GM23338 (cell line): Measurements from ENCODE around the gene HELB. TPM values are rescaled to one million over a fixed set of nuclear protein-coding genes. Genes with fewer than 3 reads are reported as not detected.

Experiments used
- ATAC-seq: fragments of 200-7000 bp; cut with Tn5 transposase; 3 replicates; pipeline ENCODE4 v1.9.1; 2020
- DNase-seq: peaks from one replicate; pipeline ENCODE4 v3.0.0-alpha.2; 2015; ENCODE audit warnings: low spot score
- H2AFZ ChIP-seq: fragments of 200-600 bp; sonication (generic); 2 replicates; pipeline ENCODE4 v1.8.0; 2016; ENCODE audit warnings: antibody characterized with exemption, mild to moderate bottlenecking, moderate library complexity
- H3F3A ChIP-seq: fragments of 200-600 bp; sonication (generic); replicated peaks from 2 replicates; pipeline ENCODE4 v1.8.0; 2017; ENCODE audit warnings: antibody characterized with exemption, mixed run types, low read depth
- H3K27ac ChIP-seq: fragments of 200-600 bp; sonication (generic); 2 replicates; pipeline ENCODE4 v1.6.1; 2016; ENCODE audit warnings: low read depth
- H3K27me3 ChIP-seq: fragments of 200-600 bp; sonication (generic); 2 replicates; pipeline ENCODE4 v1.8.0; 2016; ENCODE audit warnings: mild to moderate bottlenecking, mixed run types, moderate library complexity; ENCODE audit not compliant: insufficient read depth
- H3K36me3 ChIP-seq: fragments of 200-600 bp; sonication (generic); 2 replicates; pipeline ENCODE4 v1.8.0; 2016; ENCODE audit warnings: mild to moderate bottlenecking; ENCODE audit not compliant: insufficient read depth
- H3K4me1 ChIP-seq: fragments of 200-600 bp; sonication (generic); 2 replicates; pipeline ENCODE4 v1.8.0; 2016; ENCODE audit warnings: mild to moderate bottlenecking, moderate library complexity; ENCODE audit not compliant: insufficient read depth
- H3K4me2 ChIP-seq: fragments of 200-600 bp; sonication (generic); 2 replicates; pipeline ENCODE4 v1.7.1; 2017; ENCODE audit warnings: mixed run types
- H3K4me3 ChIP-seq: fragments of 200-600 bp; sonication (generic); 2 replicates; pipeline ENCODE4 v1.6.1; 2016; ENCODE audit warnings: mixed run types
- H3K79me2 ChIP-seq: fragments of 200-600 bp; sonication (generic); replicated peaks from 2 replicates; pipeline ENCODE4 v1.8.0; 2017; ENCODE audit warnings: mild to moderate bottlenecking; ENCODE audit not compliant: insufficient read depth
- H3K9me2 ChIP-seq: fragments of 200-600 bp; sonication (generic); 2 replicates; pipeline ENCODE4 v1.8.0; 2017; ENCODE audit not compliant: insufficient read depth
- H4K20me1 ChIP-seq: fragments of 200-600 bp; sonication (generic); replicated peaks from 2 replicates; pipeline ENCODE4 v1.8.0; 2017; ENCODE audit warnings: mild to moderate bottlenecking; ENCODE audit not compliant: insufficient read depth
- H3K27ac Mint-ChIP-seq: 2 replicates; pipeline ENCODE4 v1.8.0; 2020; ENCODE audit warnings: inconsistent platforms, mild to moderate bottlenecking, moderate library complexity, mixed read lengths
- H3K27me3 Mint-ChIP-seq: 3 replicates; pipeline ENCODE4 v1.8.0; 2022; ENCODE audit warnings: low read depth, mild to moderate bottlenecking, moderate library complexity, mixed read lengths, inconsistent platforms; ENCODE audit not compliant: insufficient read depth, poor library complexity
- H3K36me3 Mint-ChIP-seq: 3 replicates; pipeline ENCODE4 v1.8.0; 2021; ENCODE audit warnings: low read depth, mild to moderate bottlenecking, inconsistent platforms, moderate library complexity, mixed read lengths
- H3K4me1 Mint-ChIP-seq: 3 replicates; pipeline ENCODE4 v1.8.0; 2020; ENCODE audit warnings: mild to moderate bottlenecking, inconsistent platforms, mixed read lengths
- H3K4me3 Mint-ChIP-seq: 3 replicates; pipeline ENCODE4 v1.8.0; 2021; ENCODE audit warnings: moderate library complexity, mild to moderate bottlenecking, inconsistent platforms, mixed read lengths
- H3K9me3 Mint-ChIP-seq: 3 replicates; pipeline ENCODE4 v1.8.0; 2020; ENCODE audit warnings: moderate library complexity, mild to moderate bottlenecking, inconsistent platforms, mixed read lengths
- CREB1 ChIP-seq: fragments of 250-450 bp; sonication (Bioruptor Pico); IDR thresholded peaks from 2 replicates; pipeline ENCODE4 v1.5.0; 2020; ENCODE audit warnings: low read depth, mild to moderate bottlenecking, moderate library complexity
- EZH2phosphoT487 ChIP-seq: fragments of 200-600 bp; sonication (generic); IDR thresholded peaks from one replicate; pipeline ENCODE4 v1.8.1; 2018; ENCODE audit warnings: antibody characterized with exemption; ENCODE audit not compliant: unreplicated experiment
- JUNB ChIP-seq: IDR thresholded peaks from one replicate; pipeline ENCODE4 v1.6.1; 2016; ENCODE audit warnings: antibody characterized with exemption; ENCODE audit not compliant: unreplicated experiment
- NANOG ChIP-seq: IDR thresholded peaks from 2 replicates; pipeline ENCODE4 v1.6.1; 2016; ENCODE audit warnings: antibody characterized with exemption, borderline replicate concordance
- ZNF331 ChIP-seq: fragments of 250-450 bp; sonication (Bioruptor Pico); IDR thresholded peaks from 2 replicates; pipeline ENCODE4 v1.5.0; 2020; ENCODE audit warnings: low read depth, mild to moderate bottlenecking, moderate library complexity
- polyA plus RNA-seq: library from polyadenylated mRNA; unstranded; fragments of >200 nt; fragmentation: Nextera tagmentation; extraction: Ambion mirVana; gene quantifications from 2 replicates; pipeline ENCODE4 v1.2.1, GENCODE V29; 2016
- total RNA-seq: library from RNA; depleted of rRNA; stranded (reverse); fragments of >200 nt; shearing (Covaris generic); gene quantifications from 2 replicates; pipeline ENCODE4 v1.2.3, GENCODE V29; 2014
- TF ChIP-seq, protein P1 (sequence below): IDR thresholded peaks from one replicate; pipeline ENCODE4 v1.6.1; 2018; ENCODE audit warnings: antibody characterized with exemption; ENCODE audit not compliant: unreplicated experiment
- TF ChIP-seq, protein P2 (sequence below): IDR thresholded peaks from 2 replicates; pipeline ENCODE4 v1.6.1; 2016; ENCODE audit warnings: antibody characterized with exemption
- TF ChIP-seq, protein P3 (sequence below), 2 experiments: fragments of 200-600 bp in 1 of 2; sonication (generic) in 1 of 2; conservative IDR thresholded peaks; 2 replicates each; pipeline versions ENCODE4 v1.5.1 to v1.6.1; 2016 to 2017; ENCODE audit warnings: antibody characterized with exemption in 2 of 2, low read depth in 2 of 2, mild to moderate bottlenecking in 2 of 2, moderate library complexity in 1 of 2
- TF ChIP-seq, protein P4 (sequence below): fragments of 250-450 bp; sonication (Bioruptor Pico); IDR thresholded peaks from 2 replicates; pipeline ENCODE4 v1.5.0; 2020; ENCODE audit warnings: mild to moderate bottlenecking, moderate library complexity

The HELB gene
- total and polyA plus RNA-seq, 2 experiments from 2014 or later, result 3.1 to 18.2 TPM

DNA sequence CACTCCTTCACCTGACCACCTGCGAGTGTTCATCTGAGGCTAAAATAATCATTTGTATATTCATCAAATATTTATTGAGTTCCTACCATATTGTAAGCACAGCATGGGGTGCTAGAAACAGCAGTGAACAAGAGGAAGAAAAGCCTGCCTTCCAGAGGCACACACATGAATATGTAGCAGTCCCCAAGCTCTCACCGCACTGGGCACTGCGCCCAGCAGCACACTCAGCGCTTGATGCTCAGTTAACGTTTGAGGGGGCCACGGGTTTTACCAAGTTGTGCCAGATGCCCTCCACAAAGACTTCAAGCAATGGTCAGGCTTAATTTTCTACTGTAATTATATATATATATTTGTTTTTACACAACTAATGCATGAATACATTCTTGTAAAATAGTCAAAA lies 52.0 kb downstream of the HELB start (continued):
- TF ChIP-seq, protein P1, sequence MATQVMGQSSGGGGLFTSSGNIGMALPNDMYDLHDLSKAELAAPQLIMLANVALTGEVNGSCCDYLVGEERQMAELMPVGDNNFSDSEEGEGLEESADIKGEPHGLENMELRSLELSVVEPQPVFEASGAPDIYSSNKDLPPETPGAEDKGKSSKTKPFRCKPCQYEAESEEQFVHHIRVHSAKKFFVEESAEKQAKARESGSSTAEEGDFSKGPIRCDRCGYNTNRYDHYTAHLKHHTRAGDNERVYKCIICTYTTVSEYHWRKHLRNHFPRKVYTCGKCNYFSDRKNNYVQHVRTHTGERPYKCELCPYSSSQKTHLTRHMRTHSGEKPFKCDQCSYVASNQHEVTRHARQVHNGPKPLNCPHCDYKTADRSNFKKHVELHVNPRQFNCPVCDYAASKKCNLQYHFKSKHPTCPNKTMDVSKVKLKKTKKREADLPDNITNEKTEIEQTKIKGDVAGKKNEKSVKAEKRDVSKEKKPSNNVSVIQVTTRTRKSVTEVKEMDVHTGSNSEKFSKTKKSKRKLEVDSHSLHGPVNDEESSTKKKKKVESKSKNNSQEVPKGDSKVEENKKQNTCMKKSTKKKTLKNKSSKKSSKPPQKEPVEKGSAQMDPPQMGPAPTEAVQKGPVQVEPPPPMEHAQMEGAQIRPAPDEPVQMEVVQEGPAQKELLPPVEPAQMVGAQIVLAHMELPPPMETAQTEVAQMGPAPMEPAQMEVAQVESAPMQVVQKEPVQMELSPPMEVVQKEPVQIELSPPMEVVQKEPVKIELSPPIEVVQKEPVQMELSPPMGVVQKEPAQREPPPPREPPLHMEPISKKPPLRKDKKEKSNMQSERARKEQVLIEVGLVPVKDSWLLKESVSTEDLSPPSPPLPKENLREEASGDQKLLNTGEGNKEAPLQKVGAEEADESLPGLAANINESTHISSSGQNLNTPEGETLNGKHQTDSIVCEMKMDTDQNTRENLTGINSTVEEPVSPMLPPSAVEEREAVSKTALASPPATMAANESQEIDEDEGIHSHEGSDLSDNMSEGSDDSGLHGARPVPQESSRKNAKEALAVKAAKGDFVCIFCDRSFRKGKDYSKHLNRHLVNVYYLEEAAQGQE, result no peak
- no peak for TF ChIP-seq NANOG
- TF ChIP-seq CREB1, result no peak

DNA sequence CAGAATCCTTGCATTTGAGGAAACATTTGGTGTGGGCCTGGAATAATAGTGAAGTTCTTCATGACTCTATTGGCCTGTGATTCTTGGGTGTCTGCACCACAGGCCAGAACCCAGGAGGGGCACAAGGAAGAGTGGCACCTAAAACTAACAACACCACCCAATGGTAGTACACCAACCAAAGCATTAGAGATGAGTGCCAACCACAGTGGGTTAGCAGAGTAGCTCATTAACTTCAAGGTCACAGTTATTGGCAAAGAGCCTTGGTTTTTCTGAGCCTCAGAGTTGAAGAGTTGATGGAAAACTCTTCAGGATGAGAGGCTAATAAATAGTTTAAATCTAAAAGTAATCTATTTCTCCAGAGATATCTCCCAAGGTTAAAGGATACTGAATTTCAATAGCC lies 57.0 kb downstream of the HELB start:
- Mint-ChIP-seq H3K9me3 (no peaks in the 10 kb centered on the region), H3K27ac (no peak overlapping the region), H3K4me3 (no peak overlapping the region), H3K27me3 (peaks cover 2% of the 10 kb centered on the region), H3K4me1 (peaks cover 13% of the 10 kb centered on the region), H3K36me3 (no peaks in the 10 kb centered on the region)
- Histone ChIP-seq H4K20me1 (no peaks in the 10 kb centered on the region), H3K27me3 (no peaks in the 10 kb centered on the region), H3K9me2 (peaks cover 11% of the 10 kb centered on the region; the same call in 1 of the 2 replicates), H3F3A (no peaks in the 10 kb centered on the region), H3K79me2 (no peaks in the 10 kb centered on the region), H3K36me3 (no peaks in the 10 kb centered on the region), H3K27ac (no peak overlapping the region), H2AFZ (no peak overlapping the region), H3K4me2 (no peak overlapping the region), H3K4me3 (no peak overlapping the region), H3K4me1 (peaks cover 15% of the 10 kb centered on the region)
- DNase-seq (no peak), ATAC-seq (no peak)
- TF ChIP-seq, protein P2, sequence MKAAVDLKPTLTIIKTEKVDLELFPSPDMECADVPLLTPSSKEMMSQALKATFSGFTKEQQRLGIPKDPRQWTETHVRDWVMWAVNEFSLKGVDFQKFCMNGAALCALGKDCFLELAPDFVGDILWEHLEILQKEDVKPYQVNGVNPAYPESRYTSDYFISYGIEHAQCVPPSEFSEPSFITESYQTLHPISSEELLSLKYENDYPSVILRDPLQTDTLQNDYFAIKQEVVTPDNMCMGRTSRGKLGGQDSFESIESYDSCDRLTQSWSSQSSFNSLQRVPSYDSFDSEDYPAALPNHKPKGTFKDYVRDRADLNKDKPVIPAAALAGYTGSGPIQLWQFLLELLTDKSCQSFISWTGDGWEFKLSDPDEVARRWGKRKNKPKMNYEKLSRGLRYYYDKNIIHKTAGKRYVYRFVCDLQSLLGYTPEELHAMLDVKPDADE, result no peak
- TF ChIP-seq JUNB, result no peak
- no peak for TF ChIP-seq NANOG
- TF ChIP-seq, protein P3, sequence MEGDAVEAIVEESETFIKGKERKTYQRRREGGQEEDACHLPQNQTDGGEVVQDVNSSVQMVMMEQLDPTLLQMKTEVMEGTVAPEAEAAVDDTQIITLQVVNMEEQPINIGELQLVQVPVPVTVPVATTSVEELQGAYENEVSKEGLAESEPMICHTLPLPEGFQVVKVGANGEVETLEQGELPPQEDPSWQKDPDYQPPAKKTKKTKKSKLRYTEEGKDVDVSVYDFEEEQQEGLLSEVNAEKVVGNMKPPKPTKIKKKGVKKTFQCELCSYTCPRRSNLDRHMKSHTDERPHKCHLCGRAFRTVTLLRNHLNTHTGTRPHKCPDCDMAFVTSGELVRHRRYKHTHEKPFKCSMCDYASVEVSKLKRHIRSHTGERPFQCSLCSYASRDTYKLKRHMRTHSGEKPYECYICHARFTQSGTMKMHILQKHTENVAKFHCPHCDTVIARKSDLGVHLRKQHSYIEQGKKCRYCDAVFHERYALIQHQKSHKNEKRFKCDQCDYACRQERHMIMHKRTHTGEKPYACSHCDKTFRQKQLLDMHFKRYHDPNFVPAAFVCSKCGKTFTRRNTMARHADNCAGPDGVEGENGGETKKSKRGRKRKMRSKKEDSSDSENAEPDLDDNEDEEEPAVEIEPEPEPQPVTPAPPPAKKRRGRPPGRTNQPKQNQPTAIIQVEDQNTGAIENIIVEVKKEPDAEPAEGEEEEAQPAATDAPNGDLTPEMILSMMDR (conservative IDR thresholded peaks at IDR 0.05; ENCODE audit: low read depth in 2 of 2), result no peak
- TF ChIP-seq EZH2phosphoT487, result no peak
- TF ChIP-seq, protein P4, sequence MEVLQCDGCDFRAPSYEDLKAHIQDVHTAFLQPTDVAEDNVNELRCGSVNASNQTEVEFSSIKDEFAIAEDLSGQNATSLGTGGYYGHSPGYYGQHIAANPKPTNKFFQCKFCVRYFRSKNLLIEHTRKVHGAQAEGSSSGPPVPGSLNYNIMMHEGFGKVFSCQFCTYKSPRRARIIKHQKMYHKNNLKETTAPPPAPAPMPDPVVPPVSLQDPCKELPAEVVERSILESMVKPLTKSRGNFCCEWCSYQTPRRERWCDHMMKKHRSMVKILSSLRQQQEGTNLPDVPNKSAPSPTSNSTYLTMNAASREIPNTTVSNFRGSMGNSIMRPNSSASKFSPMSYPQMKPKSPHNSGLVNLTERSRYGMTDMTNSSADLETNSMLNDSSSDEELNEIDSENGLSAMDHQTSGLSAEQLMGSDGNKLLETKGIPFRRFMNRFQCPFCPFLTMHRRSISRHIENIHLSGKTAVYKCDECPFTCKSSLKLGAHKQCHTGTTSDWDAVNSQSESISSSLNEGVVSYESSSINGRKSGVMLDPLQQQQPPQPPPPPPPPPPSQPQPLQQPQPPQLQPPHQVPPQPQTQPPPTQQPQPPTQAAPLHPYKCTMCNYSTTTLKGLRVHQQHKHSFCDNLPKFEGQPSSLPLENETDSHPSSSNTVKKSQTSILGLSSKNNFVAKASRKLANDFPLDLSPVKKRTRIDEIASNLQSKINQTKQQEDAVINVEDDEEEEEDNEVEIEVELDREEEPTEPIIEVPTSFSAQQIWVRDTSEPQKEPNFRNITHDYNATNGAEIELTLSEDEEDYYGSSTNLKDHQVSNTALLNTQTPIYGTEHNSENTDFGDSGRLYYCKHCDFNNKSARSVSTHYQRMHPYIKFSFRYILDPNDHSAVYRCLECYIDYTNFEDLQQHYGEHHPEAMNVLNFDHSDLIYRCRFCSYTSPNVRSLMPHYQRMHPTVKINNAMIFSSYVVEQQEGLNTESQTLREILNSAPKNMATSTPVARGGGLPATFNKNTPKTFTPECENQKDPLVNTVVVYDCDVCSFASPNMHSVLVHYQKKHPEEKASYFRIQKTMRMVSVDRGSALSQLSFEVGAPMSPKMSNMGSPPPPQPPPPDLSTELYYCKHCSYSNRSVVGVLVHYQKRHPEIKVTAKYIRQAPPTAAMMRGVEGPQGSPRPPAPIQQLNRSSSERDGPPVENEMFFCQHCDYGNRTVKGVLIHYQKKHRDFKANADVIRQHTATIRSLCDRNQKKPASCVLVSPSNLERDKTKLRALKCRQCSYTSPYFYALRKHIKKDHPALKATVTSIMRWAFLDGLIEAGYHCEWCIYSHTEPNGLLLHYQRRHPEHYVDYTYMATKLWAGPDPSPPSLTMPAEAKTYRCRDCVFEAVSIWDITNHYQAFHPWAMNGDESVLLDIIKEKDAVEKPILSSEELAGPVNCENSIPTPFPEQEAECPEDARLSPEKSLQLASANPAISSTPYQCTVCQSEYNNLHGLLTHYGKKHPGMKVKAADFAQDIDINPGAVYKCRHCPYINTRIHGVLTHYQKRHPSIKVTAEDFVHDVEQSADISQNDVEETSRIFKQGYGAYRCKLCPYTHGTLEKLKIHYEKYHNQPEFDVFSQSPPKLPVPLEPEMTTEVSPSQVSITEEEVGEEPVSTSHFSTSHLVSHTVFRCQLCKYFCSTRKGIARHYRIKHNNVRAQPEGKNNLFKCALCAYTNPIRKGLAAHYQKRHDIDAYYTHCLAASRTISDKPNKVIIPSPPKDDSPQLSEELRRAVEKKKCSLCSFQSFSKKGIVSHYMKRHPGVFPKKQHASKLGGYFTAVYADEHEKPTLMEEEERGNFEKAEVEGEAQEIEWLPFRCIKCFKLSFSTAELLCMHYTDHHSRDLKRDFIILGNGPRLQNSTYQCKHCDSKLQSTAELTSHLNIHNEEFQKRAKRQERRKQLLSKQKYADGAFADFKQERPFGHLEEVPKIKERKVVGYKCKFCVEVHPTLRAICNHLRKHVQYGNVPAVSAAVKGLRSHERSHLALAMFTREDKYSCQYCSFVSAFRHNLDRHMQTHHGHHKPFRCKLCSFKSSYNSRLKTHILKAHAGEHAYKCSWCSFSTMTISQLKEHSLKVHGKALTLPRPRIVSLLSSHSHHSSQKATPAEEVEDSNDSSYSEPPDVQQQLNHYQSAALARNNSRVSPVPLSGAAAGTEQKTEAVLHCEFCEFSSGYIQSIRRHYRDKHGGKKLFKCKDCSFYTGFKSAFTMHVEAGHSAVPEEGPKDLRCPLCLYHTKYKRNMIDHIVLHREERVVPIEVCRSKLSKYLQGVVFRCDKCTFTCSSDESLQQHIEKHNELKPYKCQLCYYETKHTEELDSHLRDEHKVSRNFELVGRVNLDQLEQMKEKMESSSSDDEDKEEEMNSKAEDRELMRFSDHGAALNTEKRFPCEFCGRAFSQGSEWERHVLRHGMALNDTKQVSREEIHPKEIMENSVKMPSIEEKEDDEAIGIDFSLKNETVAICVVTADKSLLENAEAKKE (CRISPR knock-in tag), result no peak
- TF ChIP-seq ZNF331 (CRISPR knock-in tag), result no peak
